ENCODE results near the gene PDGFC. TPM values are rescaled to one million over a fixed set of nuclear protein-coding genes. Genes with fewer than 3 reads are reported as not detected.
"Not testable (repeated sequence)": the region's sequence is repeated elsewhere in the genome, so short reads cannot be mapped to it uniquely, and the experiment has no call there.

PDGFC gene
- polyA plus RNA-seq, 3 donors = 2.5 to 5.0 (median 4.9) TPM

GRCh38 chr4:156870131-156870530, 101.5 kb downstream of the PDGFC start:
- TF ChIP-seq CTCF (IDR thresholded peaks at IDR 0.05) = no peak
- Histone ChIP-seq H3K27ac (ENCODE audit: low read depth in 1 of 2, low read length in 2 of 2) (peak overlapping the region in 1 of 2 donors; percentile 68), H3K4me3 (replicated peaks in 1 of 3; ENCODE audit: low read depth in 2 of 3, low read length in 3 of 3) (peak overlapping the region in 1 of 3 experiments; percentile 20), H2AFZ (ENCODE audit: insufficient read depth, low read depth, low read length, poor library complexity, severe bottlenecking) (no peak overlapping the region), H3K9ac (ENCODE audit: insufficient read depth, low read length, poor library complexity, severe bottlenecking) (no peak overlapping the region), H3K9me3 (replicated peaks in 1 of 2; ENCODE audit: control insufficient read depth in 1 of 2, insufficient read depth in 1 of 2, low read length in 2 of 2) (peaks cover 0 to 3% of the 10 kb centered on the region in 2 donors), H3K79me2 (ENCODE audit: insufficient read depth, low read length) (peaks cover 4% of the 10 kb centered on the region), H3K36me3 (replicated peaks in 1 of 2; ENCODE audit: control insufficient read depth in 1 of 2, insufficient read depth in 2 of 2, low read length in 2 of 2) (no peaks in the 10 kb centered on the region), H3K4me2 (replicated peaks; ENCODE audit: extremely low read depth, low read length, poor library complexity, severe bottlenecking) (peak overlapping the region; percentile 28), H3K27me3 (ENCODE audit: control insufficient read depth in 2 of 2, insufficient read depth in 2 of 2, low read length in 2 of 2) (no peaks in the 10 kb centered on the region), H4K20me1 (ENCODE audit: insufficient read depth, low read length) (no peaks in the 10 kb centered on the region), H3K4me1 (ENCODE audit: control insufficient read depth in 1 of 2, insufficient read depth in 2 of 2, low read length in 2 of 2) (peaks cover 3 to 21% of the 10 kb centered on the region in 2 donors)
- Mint-ChIP-seq H3K36me3 (no peaks in the 10 kb centered on the region), H3K27me3 (ENCODE audit: low read depth in 3 of 3) (peaks cover 0 to 2% (median 0%) of the 10 kb centered on the region in 3 donors), H3K27ac (peak overlapping the region in 6 of 7 donors; percentile 5 to 85 (median 46)), H3K9me3 (peaks cover 0 to 6% (median 0%) of the 10 kb centered on the region in 7 donors), H3K4me1 (peaks cover 21% of the 10 kb centered on the region), H3K4me3 (peak overlapping the region in 1 of 2 donors; percentile 31)
- intact Hi-C loops (cut with micrococcal nuclease) = no loop called here
- WGBS (ENCODE audit: insufficient coverage) = no CpG with 5 or more reads among the region's 1 CpG
- peak in 2 of 3 donors; percentile 3 to 20 for DNase-seq

GRCh38 chr4:156866088-156866487, 105.5 kb downstream of the PDGFC start:
- not testable (repeated sequence) for H3K79me2 ChIP-seq (ENCODE audit: insufficient read depth, low read length)

More at GRCh38 chr4:156866088-156866487, 105.5 kb downstream of the PDGFC start:
- H3K9ac ChIP-seq (ENCODE audit: insufficient read depth, low read length, poor library complexity, severe bottlenecking); H3K36me3 ChIP-seq (replicated peaks in 1 of 2; ENCODE audit: control insufficient read depth in 1 of 2, insufficient read depth in 2 of 2, low read length in 2 of 2); H3K27ac ChIP-seq (ENCODE audit: low read depth in 1 of 2, low read length in 2 of 2); H3K27me3 ChIP-seq (ENCODE audit: control insufficient read depth in 2 of 2, insufficient read depth in 2 of 2, low read length in 2 of 2); H3K36me3 Mint-ChIP-seq; H3K27ac Mint-ChIP-seq; H4K20me1 ChIP-seq (ENCODE audit: insufficient read depth, low read length); H3K9me3 Mint-ChIP-seq; H3K9me3 ChIP-seq (replicated peaks in 1 of 2; ENCODE audit: control insufficient read depth in 1 of 2, insufficient read depth in 1 of 2, low read length in 2 of 2); H3K4me3 Mint-ChIP-seq; H3K27me3 Mint-ChIP-seq (ENCODE audit: low read depth in 3 of 3); intact Hi-C loops (cut with micrococcal nuclease); H2AFZ ChIP-seq (ENCODE audit: insufficient read depth, low read depth, low read length, poor library complexity, severe bottlenecking); H3K4me3 ChIP-seq (replicated peaks in 1 of 3; ENCODE audit: low read depth in 2 of 3, low read length in 3 of 3); H3K4me2 ChIP-seq (replicated peaks; ENCODE audit: extremely low read depth, low read length, poor library complexity, severe bottlenecking); DNase-seq: not testable (repeated sequence)
- peaks cover 19% of the 10 kb centered on the region for H3K4me1 Mint-ChIP-seq
- no CpG with 5 or more reads among the region's 2 CpGs for WGBS (ENCODE audit: insufficient coverage)
- peaks cover 3 to 21% of the 10 kb centered on the region in 2 donors for H3K4me1 ChIP-seq (ENCODE audit: control insufficient read depth in 1 of 2, insufficient read depth in 2 of 2, low read length in 2 of 2)

Measured in CD14-positive monocyte (primary cell).